ENCODE measurements around the gene OSBPL8. TPM values are rescaled to one million over a fixed set of nuclear protein-coding genes. Genes with fewer than 3 reads are reported as not detected.

Gene OSBPL8
- total and polyA plus RNA-seq, 12 donors = 3.7 to 154 (median 45.1) TPM

- Histone ChIP-seq H3K27me3 (no peaks in the 10 kb centered on the region), H3K4me1 (replicated peaks in 1 of 2) (no peaks in the 10 kb centered on the region), H3K9me3 (replicated peaks in 1 of 3) (no peaks in the 10 kb centered on the region), H3K27ac (no peak overlapping the region), H3K4me3 (no peak overlapping the region), H3K36me3 (replicated peaks in 1 of 2) (peaks cover 0 to 13% of the 10 kb centered on the region in 2 donors)
- DNase-seq = no peak
- TF ChIP-seq POLR2A (IDR thresholded peaks at IDR 0.05) (no peak), CTCF (IDR thresholded peaks at IDR 0.05) (no peak)
- WGBS, 4 donors = 93 to 100% (median 94%) methylated on average over 2 of the region's 2 CpGs
- intact Hi-C loops (cut with DNase I) = no loop called here
Measured at GRCh38 chr12:76400136-76400535, 159.4 kb downstream of the OSBPL8 start.

- H3K27ac ChIP-seq = no peak overlapping the region
- DNase-seq = no peak
- H3K9me3 ChIP-seq (replicated peaks in 1 of 3) = no peaks in the 10 kb centered on the region
- H3K36me3 ChIP-seq (replicated peaks in 1 of 2) = peaks cover 0 to 13% of the 10 kb centered on the region in 2 donors
- no peaks in the 10 kb centered on the region for H3K27me3 ChIP-seq
- intact Hi-C loops (cut with DNase I) = no loop called here
- no peak overlapping the region for H3K4me3 ChIP-seq
- WGBS, 4 donors = 87 to 95% (median 92%) methylated on average over 2 of the region's 2 CpGs
- H3K4me1 ChIP-seq (replicated peaks in 1 of 2) = no peaks in the 10 kb centered on the region
- TF ChIP-seq POLR2A (IDR thresholded peaks at IDR 0.05) = no peak
- no peak for TF ChIP-seq CTCF (IDR thresholded peaks at IDR 0.05)
Measured at GRCh38 chr12:76399040-76399439, 160.5 kb downstream of the OSBPL8 start.

DNA sequence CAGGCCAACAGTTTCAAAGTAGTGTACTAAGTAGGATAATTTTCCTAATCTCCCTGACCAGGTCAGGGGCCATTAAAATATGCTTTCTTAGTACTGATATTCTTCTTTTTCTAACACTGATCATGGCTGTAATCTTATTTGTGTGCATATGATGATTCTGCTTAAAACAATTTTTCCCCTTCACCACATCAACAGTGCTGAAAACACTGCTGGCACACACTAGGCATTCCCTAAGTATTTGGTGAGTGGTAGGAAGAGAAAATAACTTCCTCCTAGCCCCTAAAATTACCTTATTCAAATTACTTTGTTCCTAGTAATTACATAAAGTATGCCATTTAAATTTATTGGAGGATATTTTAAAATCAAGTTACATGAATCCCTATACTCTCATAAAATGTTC lies 161.5 kb downstream of the OSBPL8 start:
- Histone ChIP-seq H3K4me1 (replicated peaks in 1 of 2) (no peaks in the 10 kb centered on the region), H3K27ac (no peak overlapping the region), H3K27me3 (no peaks in the 10 kb centered on the region), H3K4me3 (no peak overlapping the region), H3K36me3 (replicated peaks in 1 of 2) (peaks cover 0 to 13% of the 10 kb centered on the region in 2 donors), H3K9me3 (replicated peaks in 1 of 3) (no peaks in the 10 kb centered on the region)
- intact Hi-C loops (cut with DNase I) = no loop called here
- DNase-seq = no peak
- TF ChIP-seq CTCF (IDR thresholded peaks at IDR 0.05) (no peak), POLR2A (IDR thresholded peaks at IDR 0.05) (no peak)

- no peaks in the 10 kb centered on the region for H3K4me1 ChIP-seq (replicated peaks in 1 of 2)
- no peak for DNase-seq
- no peaks in the 10 kb centered on the region for H3K9me3 ChIP-seq (replicated peaks in 1 of 3)
- peaks cover 0 to 3% of the 10 kb centered on the region in 2 donors for H3K36me3 ChIP-seq (replicated peaks in 1 of 2)
- intact Hi-C loops (cut with DNase I) = no loop called here
- no peak for TF ChIP-seq CTCF (IDR thresholded peaks at IDR 0.05)
- TF ChIP-seq POLR2A (IDR thresholded peaks at IDR 0.05) = no peak
- H3K27ac ChIP-seq = no peak overlapping the region
- no peak overlapping the region for H3K4me3 ChIP-seq
- no peaks in the 10 kb centered on the region for H3K27me3 ChIP-seq
- 94 to 97% (median 96%) methylated on average over 1 of the region's 1 CpG for WGBS, 4 donors
Measured at GRCh38 chr12:76391461-76391860, 168.1 kb downstream of the OSBPL8 start.

Data from adrenal gland (tissue), 12 donors.